H7 (cell line): Measurements from ENCODE around the gene PRKAR1B. TPM values are rescaled to one million over a fixed set of nuclear protein-coding genes. Genes with fewer than 3 reads are reported as not detected.

Experiments
- DNase-seq: peaks from one replicate; pipeline ENCODE4 v3.0.0; 2012
- H3K27me3 ChIP-seq: 2 replicates; pipeline ENCODE4 v1.6.0; 2011; ENCODE audit warnings: mild to moderate bottlenecking, low read length; ENCODE audit not compliant: control insufficient read depth, insufficient read depth
- H3K36me3 ChIP-seq: replicated peaks from 2 replicates; pipeline ENCODE4 v1.5.1; 2011; ENCODE audit warnings: low read length; ENCODE audit not compliant: control insufficient read depth, insufficient read depth
- H3K4me3 ChIP-seq: 2 replicates; pipeline ENCODE4 v1.5.1; 2011; ENCODE audit warnings: low read depth, mild to moderate bottlenecking, control low read depth, low read length, moderate library complexity; ENCODE audit not compliant: insufficient read depth
- total RNA-seq: library from RNA; depleted of rRNA; stranded (reverse); fragments of >200 nt; shearing (Covaris generic); gene quantifications from 2 replicates; pipeline ENCODE4 v1.2.3, GENCODE V29; 2014

Gene PRKAR1B
- total RNA-seq, 1 experiment from 2014 or later = 32.4 TPM

- peaks cover 1% of the 10 kb centered on the region; the same call in 1 of the 2 replicates for H3K36me3 ChIP-seq
- DNase-seq = no peak
- H3K4me3 ChIP-seq = no peak overlapping the region
Measured at GRCh38 chr7:586494-586893, 140.6 kb downstream of the PRKAR1B start.

DNA sequence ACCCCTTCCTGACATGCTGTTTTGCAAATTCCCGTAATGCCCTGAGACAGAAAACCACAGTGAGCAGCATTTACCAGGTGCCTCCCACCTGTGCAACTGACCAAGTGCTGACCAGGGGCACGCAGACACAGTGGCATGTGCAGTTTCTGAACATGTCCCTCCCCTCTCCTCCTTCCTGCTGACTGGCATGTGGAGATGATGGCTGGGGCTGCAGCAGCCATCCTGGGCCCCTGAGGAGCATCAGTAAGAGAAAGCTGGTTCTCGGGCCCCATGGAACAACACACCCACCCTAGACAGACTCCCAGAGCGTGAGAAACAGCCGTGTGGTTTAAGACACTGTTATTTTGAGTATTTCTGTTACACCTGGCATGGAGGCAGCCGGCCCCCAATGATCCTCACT, 141.2 kb downstream of the PRKAR1B start:
- Histone ChIP-seq H3K4me3 (no peak overlapping the region), H3K27me3 (no peaks in the 10 kb centered on the region), H3K36me3 (peaks cover 1% of the 10 kb centered on the region; the same call in 1 of the 2 replicates)
- no peak for DNase-seq

More at GRCh38 chr7:586494-586893, 140.6 kb downstream of the PRKAR1B start:
- no peaks in the 10 kb centered on the region for H3K27me3 ChIP-seq

- Histone ChIP-seq H3K27me3 (no peaks in the 10 kb centered on the region), H3K4me3 (no peak overlapping the region), H3K36me3 (peaks cover 1% of the 10 kb centered on the region; the same call in 1 of the 2 replicates)
- DNase-seq = no peak
Measured at GRCh38 chr7:585229-585711, 141.8 kb downstream of the PRKAR1B start.

- Histone ChIP-seq H3K27me3 (no peaks in the 10 kb centered on the region), H3K4me3 (no peak overlapping the region), H3K36me3 (peaks cover 1% of the 10 kb centered on the region; the same call in 1 of the 2 replicates)
- DNase-seq = no peak
Measured at GRCh38 chr7:584820-585219, 142.3 kb downstream of the PRKAR1B start.

DNA sequence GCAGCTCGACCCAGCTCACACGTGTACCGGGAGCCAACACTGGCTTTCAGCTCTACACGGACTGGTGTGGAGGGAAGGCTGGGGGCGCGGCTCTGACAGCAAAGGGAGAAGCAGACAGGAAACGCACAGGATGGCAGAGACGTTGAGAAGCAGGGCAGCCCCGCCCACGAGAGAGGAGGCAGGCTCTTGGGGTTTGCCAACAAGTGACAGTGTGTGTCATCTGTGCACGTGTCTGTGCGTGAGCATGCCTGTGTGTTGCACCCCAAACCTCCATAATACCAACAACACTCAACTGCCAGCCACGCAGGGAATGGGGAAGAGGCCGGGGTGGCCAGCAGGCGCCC, 143.0 kb downstream of the PRKAR1B start:
- H3K36me3 ChIP-seq = peaks cover 1% of the 10 kb centered on the region; the same call in 1 of the 2 replicates
- no peak for DNase-seq
- H3K27me3 ChIP-seq = no peaks in the 10 kb centered on the region
- H3K4me3 ChIP-seq = no peak overlapping the region

DNA sequence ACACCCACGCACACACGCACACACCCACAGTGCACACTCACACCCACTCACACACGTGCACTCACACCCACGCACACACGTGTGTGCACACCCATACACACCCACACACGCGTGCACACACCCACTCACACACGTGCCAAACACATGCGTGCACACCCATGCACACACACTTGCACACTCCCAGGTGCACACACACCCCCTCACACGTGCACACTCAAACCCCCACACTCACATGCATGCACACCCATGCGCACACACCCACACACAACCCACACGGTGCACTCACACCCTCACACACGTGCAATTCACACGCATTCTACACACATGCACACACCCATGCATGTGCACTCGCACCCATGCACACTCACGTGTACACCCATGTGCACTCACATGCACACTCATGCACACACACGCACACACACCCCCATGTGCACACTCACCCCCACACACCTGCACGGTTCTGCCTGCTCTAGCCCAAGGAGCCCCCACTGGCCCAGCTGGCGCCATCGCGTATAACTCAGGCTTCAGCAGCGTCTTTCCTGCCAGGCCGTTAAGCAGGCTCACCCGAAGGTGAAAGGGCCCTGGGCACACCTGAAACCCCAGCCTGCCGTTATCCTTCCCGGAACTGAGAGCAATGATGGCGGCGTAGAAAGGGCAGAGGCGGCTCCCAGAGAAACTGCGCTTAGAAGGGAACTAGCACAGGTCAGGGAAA, 143.5 kb downstream of the PRKAR1B start:
- Histone ChIP-seq H3K36me3 (no peaks in the 10 kb centered on the region; the same call in 1 of the 2 replicates), H3K4me3 (no peak overlapping the region), H3K27me3 (no peaks in the 10 kb centered on the region)
- DNase-seq = no peak

DNA sequence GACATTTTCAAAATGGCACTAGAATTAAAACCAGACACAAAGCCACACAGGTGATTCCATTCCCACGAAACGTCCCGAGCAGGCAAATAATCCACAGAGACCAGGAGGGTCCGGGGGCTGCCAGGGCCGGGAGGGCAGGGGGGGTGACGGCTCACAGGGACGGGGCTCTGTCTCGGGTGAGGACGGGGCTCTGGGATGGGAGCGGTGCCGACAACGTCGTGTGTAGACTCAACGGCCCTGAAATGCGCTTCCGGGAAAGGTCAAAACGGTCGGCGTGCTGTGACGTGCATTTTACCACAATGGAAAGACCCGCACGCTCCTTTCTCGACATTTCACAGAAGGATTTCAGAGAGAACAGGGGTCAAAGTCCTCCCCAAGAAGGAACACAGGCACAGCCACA, 144.2 kb downstream of the PRKAR1B start:
- Histone ChIP-seq H3K27me3 (no peaks in the 10 kb centered on the region), H3K4me3 (no peak overlapping the region)
- no peak for DNase-seq

GRCh38 chr7:582081-582835, 144.8 kb downstream of the PRKAR1B start:
- H3K36me3 ChIP-seq = no peaks in the 10 kb centered on the region; the same call in 1 of the 2 replicates
- H3K27me3 ChIP-seq = no peaks in the 10 kb centered on the region
- H3K4me3 ChIP-seq = no peak overlapping the region
- DNase-seq = no peak

More for the DNA sequence above, 144.2 kb downstream of the PRKAR1B start:
- no peaks in the 10 kb centered on the region; the same call in 1 of the 2 replicates for H3K36me3 ChIP-seq

DNA sequence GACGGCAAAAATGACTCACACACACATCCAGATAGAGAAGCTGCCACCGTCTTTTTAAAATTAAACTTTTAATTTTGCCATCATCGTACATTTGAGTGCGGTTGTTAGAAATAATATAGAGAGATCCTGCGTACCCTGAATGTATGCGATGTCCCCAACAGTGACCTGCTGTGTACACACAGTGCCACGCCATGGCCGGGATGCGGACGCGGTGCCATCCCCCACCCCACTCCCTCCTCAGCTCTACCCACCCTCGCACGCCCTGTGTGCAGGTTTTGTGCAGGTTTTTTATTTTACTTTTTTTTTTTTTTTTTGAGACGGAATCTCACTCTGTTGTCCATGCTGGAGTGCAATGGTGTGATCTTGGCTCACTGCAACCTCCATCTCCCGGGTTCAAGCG, 148.7 kb downstream of the PRKAR1B start:
- H3K27me3 ChIP-seq = no peaks in the 10 kb centered on the region
- no peak for DNase-seq
- H3K36me3 ChIP-seq = no peaks in the 10 kb centered on the region
- no peak overlapping the region for H3K4me3 ChIP-seq

DNA sequence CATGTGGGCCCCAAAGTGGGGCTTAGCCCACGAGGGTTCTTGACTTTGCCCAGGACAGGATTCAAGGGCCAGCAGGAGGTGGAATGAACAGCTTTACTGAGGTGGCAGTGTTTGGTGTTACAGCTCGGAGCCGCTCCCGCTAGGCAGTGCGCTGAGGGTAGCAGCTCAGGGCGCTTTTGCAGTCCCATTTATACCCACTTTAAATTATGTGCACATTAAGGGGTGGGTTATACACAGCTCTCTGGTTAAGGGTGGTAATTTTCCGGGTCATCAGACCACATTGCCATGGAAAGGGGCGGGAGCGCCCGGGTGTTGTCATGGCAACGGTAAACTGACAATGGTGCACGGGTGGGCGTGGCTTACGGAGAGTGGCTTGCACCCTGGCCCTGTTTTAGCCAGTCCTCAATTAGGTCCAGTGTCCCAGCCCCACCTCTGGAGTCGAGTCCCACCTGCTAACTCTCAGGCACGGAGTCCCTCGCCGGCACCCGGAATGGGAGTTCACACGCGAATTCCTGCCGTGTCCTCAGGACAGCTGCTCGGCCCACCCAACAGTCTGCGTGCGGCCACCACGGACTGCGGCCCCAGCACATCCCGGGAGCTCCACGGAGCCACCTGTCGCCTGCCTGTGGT, 149.2 kb downstream of the PRKAR1B start:
- DNase-seq = peak; percentile 78

GRCh38 chr7:577278-577665, 149.8 kb downstream of the PRKAR1B start:
- Histone ChIP-seq H3K36me3 (no peaks in the 10 kb centered on the region), H3K4me3 (no peak overlapping the region), H3K27me3 (no peaks in the 10 kb centered on the region)
- no peak for DNase-seq

More for the DNA sequence above, 149.2 kb downstream of the PRKAR1B start:
- no peaks in the 10 kb centered on the region for H3K27me3 ChIP-seq
- no peaks in the 10 kb centered on the region for H3K36me3 ChIP-seq
- no peak overlapping the region for H3K4me3 ChIP-seq

- no peak for DNase-seq
- H3K36me3 ChIP-seq = no peaks in the 10 kb centered on the region
- H3K4me3 ChIP-seq = no peak overlapping the region
- H3K27me3 ChIP-seq = no peaks in the 10 kb centered on the region
Measured at GRCh38 chr7:576524-577277, 150.4 kb downstream of the PRKAR1B start.

DNA sequence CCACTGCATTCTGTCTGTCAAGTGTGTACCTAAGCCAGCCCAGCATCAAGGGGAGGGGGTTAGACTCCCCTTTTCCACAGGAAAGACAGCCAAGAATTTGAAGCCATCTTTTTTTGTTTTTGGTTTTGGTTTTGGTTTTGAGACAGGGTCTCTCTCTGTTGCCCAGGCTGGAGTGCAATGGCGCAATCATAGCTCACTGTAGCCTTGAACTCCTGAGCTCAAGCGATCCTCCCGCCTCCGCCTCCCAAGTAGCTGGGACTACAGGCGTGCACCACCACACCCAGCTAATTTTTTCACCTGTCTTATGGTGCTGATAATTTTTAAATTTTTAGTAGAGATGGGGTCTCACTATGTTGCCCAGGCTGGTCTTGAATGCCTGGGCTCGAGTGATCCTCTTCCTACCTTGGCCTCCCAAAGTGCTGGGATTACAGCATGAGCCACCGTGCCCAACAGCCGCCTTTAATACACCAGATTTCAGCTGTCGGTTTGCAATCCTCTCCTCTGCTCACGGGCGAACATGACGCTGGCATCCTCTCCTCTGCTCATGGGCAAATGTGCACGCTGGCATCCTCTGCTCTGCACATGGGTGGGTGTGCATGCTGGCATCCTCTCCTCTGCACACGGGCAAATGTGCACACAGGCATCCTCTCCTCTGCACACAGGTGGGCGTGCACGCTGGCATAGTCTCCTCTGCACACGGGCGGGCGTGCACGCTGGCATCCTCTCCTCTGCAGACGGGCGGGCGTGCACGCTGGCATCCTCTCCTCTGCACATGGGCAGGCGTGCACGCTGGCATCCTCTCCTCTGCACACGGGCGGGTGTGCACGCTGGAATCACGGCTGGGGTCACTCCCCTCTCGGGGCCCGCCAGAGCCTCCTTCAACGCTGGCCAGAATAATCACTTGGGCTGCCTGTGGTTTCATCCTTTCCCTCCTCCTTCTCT, 151.4 kb downstream of the PRKAR1B start:
- no peak for DNase-seq
- Histone ChIP-seq H3K27me3 (no peaks in the 10 kb centered on the region), H3K36me3 (no peaks in the 10 kb centered on the region), H3K4me3 (no peak overlapping the region)
